GM11168 (cell line): ENCODE measurements around the gene HOXD4.

ENCODE experiments used
- in situ Hi-C: fragments of 300-500 bp; cut with MboI; formaldehyde crosslinking; loops from one replicate; pipeline ENCODE4 v1.12.0; 2022; ENCODE audit warnings: low sequenced_read_pairs; ENCODE audit not compliant: unreplicated experiment

HOXD4 gene

GRCh38 chr2:176178757-176179295, 27.5 kb downstream of the HOXD4 start:
- in situ Hi-C loops: no loop called here

- in situ Hi-C loops: no loop called here
Measured at GRCh38 chr2:176181551-176181950, 30.2 kb downstream of the HOXD4 start.

- in situ Hi-C loops: no loop called here
Measured at GRCh38 chr2:176182671-176183070, 31.3 kb downstream of the HOXD4 start.

- in situ Hi-C loops: no loop called here
Measured at GRCh38 chr2:176184749-176185148, 33.4 kb downstream of the HOXD4 start.

GRCh38 chr2:176186024-176186423, 34.7 kb downstream of the HOXD4 start:
- in situ Hi-C loops: no loop called here

GRCh38 chr2:176187200-176187898, 36.0 kb downstream of the HOXD4 start:
- in situ Hi-C loops: no loop called here

- in situ Hi-C loops: no loop called here
Measured at GRCh38 chr2:176187899-176188773, 36.8 kb downstream of the HOXD4 start, which contains the start of gene HOXD1. HOXD1 (plus strand) TSS chr2:176188668; CDS start chr2:176188802, 134 bp downstream.

- in situ Hi-C loops: no loop called here
Measured at GRCh38 chr2:176188774-176189680, 37.7 kb downstream of the HOXD4 start.

- in situ Hi-C loops: no loop called here
Measured at GRCh38 chr2:176189681-176190641, 38.6 kb downstream of the HOXD4 start.

- in situ Hi-C loops: no loop called here
Measured at GRCh38 chr2:176192351-176192750, 41.0 kb downstream of the HOXD4 start.

GRCh38 chr2:176193048-176193447, 41.7 kb downstream of the HOXD4 start:
- in situ Hi-C loops: no loop called here

GRCh38 chr2:176199902-176200301, 48.6 kb downstream of the HOXD4 start:
- in situ Hi-C loops: no loop called here

GRCh38 chr2:176200971-176201370, 49.6 kb downstream of the HOXD4 start:
- in situ Hi-C loops: no loop called here

- in situ Hi-C loops: no loop called here
Measured at GRCh38 chr2:176202491-176202890, 51.1 kb downstream of the HOXD4 start.
